ENCODE results near the gene CREB5. TPM values are rescaled to one million over a fixed set of nuclear protein-coding genes. Genes with fewer than 3 reads are reported as not detected.
"Not testable (repeated sequence)": the region's sequence is repeated elsewhere in the genome, so short reads cannot be mapped to it uniquely, and the experiment has no call there.

CREB5 gene
- total RNA-seq, 2 donors from 2014 or later: 7.7 to 11.6 TPM

DNA sequence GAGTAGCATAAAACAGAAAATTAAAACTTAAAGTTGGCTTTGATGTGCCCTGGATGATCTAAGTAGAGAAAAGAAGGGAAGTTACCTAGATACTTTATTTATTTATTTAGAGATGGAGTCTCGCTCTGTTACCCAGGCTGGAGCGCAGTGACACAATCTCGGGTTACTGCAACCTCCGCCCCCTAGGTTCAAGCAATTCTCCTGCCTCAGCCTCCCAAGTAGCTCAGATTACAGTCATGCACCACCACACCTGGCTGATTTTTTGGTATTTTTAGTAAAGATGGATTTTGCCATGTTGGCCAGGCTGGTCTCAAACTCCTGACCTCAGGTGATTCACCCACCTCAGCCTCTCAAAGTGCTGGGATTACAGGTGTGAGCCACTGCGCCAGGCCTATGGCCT is 373.8 kb downstream of the CREB5 start:
- intact Hi-C loops (cut with DNase I); ATAC-seq; DNase-seq: not testable (repeated sequence)

DNA sequence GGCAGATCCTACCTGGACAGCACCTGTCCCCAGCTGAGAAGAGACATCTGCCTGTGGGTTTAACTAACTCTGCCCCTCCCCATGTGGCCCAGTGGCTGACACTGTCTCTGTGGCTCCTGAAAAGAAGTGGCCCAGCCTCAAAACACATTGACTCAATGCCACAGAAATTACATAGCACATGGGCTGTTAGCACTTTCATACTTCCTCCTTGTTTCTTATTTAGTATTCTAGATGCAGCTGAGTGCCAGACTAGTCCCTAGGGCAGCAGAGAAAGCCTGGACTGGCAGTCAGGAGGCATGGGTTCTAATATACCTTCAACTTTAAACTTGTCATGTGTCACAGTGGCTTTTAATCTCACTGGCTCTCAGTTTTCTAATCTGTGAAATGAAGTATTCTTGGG is 374.8 kb downstream of the CREB5 start:
- intact Hi-C loops (cut with DNase I): no loop called here
- DNase-seq: no peak
- no peak for ATAC-seq

DNA sequence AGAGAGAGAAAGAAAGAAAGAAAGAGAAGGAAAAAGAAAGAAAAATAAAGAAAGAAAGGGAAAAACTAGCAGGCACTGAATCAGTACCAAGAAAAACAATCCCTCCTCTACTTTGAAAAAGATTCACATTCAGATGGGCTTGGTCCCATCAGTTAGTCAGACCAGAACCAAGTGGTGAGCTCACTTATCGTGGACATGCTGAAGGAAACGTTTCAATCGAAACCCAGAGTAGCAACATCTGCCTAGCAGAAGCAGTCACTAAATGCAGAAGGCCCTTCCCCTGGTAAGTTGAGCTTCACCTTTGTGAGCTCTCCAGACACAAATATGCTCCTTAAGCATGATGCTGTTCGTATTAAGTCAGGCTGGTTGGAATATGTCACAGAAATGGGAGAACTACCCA is 378.1 kb downstream of the CREB5 start:
- ATAC-seq: peak in 1 of 2 donors; percentile 62
- DNase-seq: no peak
- intact Hi-C loops (cut with DNase I): no loop called here

- ATAC-seq: no peak
Measured at GRCh38 chr7:28792858-28793257, 380.5 kb downstream of the CREB5 start.

DNA sequence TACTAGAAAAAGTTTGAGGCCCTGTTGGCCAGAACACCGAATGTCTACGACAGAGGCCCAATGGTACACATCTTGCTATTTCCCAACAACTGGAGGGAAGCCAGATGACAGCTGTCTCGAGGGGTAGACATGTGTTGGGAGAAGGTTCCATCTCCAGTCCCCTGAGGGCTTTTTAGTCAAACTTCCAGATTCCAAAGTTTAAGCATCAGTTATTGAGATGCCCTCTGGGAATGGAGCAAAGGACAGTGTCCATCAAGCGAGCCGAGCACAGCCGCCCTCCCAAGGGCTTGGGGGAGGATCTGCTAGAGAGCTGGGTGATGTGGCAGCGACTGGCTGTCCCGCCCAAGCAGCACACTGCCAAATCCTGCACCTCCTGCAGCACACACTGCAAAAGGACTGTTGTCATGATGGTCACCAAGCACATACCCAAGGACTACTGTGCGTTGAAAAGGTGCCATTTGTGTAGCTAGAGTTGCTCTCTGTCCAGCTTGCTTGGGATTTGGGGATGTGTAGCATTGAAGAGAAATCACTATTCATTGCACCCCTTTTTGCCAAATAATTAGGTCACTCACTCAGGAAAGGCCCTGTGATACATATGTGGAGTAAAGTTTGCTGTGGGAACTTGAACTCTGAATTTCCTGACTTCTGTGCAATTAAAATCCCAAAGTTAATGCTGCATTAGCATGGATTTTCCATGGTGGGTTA is 381.2 kb downstream of the CREB5 start:
- ATAC-seq: peak in 1 of 2 donors; percentile 38
- no peak for DNase-seq
- intact Hi-C loops (cut with DNase I): no loop called here

More at GRCh38 chr7:28792858-28793257, 380.5 kb downstream of the CREB5 start:
- DNase-seq: no peak
- intact Hi-C loops (cut with DNase I): no loop called here

GRCh38 chr7:28798274-28798673 is 386.0 kb downstream of the CREB5 start:
- intact Hi-C loops (cut with DNase I): no loop called here
- DNase-seq (no peak), ATAC-seq (no peak)

- DNase-seq (no peak), ATAC-seq (no peak)
- intact Hi-C loops (cut with DNase I): no loop called here
Measured at GRCh38 chr7:28799619-28800018, 387.3 kb downstream of the CREB5 start.

DNA sequence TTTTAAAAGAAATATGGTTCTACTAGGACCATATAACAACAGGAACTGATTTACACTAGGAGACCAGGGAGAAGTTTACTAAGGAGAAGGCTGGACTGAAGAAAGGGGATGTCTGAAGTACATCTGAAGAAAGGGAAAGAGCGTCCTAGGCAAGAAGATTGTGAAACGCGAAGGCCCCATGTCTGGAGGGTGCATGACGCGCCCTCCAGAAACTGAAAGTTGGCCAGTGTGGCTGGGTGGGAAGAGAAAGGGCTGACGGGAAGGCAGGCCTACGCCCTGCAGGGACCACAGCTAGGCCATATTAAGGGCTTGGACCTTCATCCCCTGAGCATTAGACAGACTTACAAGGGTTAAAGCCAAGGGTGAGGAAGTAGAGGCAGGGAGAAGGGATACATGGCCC is 387.8 kb downstream of the CREB5 start:
- ATAC-seq (peak; percentile 47 to 69), DNase-seq (peak; percentile 31)
- intact Hi-C loops (cut with DNase I): no loop called here

DNA sequence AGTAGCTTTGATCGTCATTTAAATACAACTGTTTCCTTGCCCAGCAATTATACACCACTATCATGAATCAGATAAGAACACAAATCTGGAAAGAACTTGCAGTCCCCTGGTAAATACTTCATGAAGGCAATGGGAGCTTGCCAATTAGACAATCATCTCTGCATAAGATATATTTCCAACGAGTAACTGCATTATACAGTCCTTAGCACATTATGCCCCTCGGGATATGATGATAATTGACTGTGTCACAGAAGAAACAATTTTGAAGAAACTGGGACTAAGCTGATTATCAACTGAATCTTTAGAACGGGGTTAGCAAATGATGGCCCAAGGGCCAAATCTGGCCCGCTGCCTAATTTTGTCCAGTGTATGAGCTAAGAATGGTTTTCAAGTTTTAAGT is 390.1 kb downstream of the CREB5 start:
- DNase-seq: no peak
- intact Hi-C loops (cut with DNase I): no loop called here
- ATAC-seq: no peak

DNA sequence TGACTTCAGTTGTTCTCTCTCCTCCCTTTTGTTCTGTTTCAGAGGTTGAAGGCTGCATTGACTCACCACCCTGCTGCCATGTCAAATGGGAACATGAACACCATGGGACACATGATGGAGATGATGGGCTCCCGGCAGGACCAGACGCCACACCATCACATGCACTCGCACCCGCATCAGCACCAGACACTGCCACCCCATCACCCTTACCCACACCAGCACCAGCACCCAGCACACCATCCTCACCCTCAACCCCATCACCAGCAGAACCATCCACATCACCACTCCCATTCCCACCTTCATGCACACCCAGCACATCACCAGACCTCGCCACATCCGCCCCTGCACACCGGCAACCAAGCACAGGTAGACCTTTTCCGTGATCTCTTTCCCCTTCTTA is 391.8 kb downstream of the CREB5 start:
- DNase-seq (no peak), ATAC-seq (no peak)
- intact Hi-C loops (cut with DNase I): no loop called here

DNA sequence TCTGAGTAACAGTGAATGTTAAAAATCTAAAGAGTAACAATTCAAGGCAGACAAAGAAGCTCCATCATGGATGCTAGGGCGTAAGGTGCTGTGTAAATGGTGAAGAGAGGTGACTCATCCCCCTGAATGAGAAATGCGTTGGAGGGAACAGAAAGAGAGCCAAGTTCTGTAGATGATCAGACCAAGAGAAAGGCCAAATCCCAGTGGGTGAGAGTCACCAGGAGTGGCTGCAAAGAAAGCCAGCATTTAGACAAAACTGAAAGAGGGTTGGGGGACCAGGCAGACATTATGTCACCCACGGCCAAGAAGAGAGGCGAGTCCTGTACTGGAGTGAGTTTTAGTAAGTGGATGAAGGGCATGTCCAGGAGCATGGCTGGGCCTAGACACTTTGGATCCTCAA is 392.7 kb downstream of the CREB5 start:
- intact Hi-C loops (cut with DNase I): no loop called here
- DNase-seq (no peak), ATAC-seq (peak in 1 of 2 donors; percentile 90)

- intact Hi-C loops (cut with DNase I): no loop called here
- ATAC-seq (no peak), DNase-seq (no peak)
Measured at GRCh38 chr7:28806841-28807240, 394.5 kb downstream of the CREB5 start.

DNA sequence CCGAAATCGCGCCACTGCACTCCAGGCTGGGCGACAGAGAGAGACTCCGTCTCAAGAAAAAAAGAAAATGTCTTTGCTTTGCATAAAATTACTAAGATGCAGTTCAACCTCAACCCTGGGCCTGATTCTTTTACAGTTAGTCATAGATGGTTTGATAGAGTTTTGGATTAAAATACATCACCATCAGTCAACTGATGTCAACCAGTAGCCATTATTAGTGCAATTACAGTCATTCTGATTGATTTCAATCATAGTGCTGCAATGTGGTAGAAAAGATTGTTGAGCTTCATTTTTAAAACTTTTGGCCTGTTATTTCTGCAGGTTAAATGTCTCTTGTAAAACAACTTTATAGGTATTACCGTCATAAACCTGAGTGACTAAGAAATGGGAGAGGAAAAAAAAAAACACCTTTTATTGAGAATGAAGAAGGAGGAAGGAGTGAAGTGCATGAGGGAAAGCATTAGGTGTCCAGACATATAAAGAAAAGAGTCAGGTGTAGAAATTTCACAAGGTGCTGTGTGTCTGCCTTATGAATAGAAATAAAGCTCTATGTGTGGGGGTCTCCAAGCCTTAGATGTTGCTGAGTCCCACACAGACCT is 395.2 kb downstream of the CREB5 start:
- DNase-seq: no peak
- intact Hi-C loops (cut with DNase I): no loop called here
- ATAC-seq: no peak

GRCh38 chr7:28808796-28809533 is 396.6 kb downstream of the CREB5 start:
- no peak for ATAC-seq
- DNase-seq: no peak
- intact Hi-C loops (cut with DNase I): no loop called here

DNA sequence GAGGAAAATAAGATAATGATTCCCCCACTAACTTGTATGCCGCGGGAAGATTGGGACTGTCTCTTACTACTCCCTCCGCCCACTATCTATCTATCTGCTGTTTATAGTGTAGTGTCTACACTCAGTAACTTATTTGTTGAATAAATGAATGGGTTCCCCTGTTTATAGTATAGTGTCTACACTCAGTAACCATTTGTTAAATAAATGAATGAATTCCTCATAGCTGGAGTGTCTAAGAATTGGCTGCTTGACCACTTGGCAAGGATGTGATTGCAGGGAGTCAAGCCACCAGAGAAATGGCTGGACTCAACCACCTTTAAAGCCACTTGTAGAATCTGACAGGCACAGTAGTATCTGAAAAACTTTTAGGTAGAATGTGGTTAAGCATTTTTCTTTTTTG is 398.7 kb downstream of the CREB5 start:
- intact Hi-C loops (cut with DNase I): no loop called here
- no peak for ATAC-seq
- no peak for DNase-seq

GRCh38 chr7:28811701-28812430 is 399.5 kb downstream of the CREB5 start:
- intact Hi-C loops (cut with DNase I): no loop called here
- DNase-seq (no peak), ATAC-seq (no peak)

DNA sequence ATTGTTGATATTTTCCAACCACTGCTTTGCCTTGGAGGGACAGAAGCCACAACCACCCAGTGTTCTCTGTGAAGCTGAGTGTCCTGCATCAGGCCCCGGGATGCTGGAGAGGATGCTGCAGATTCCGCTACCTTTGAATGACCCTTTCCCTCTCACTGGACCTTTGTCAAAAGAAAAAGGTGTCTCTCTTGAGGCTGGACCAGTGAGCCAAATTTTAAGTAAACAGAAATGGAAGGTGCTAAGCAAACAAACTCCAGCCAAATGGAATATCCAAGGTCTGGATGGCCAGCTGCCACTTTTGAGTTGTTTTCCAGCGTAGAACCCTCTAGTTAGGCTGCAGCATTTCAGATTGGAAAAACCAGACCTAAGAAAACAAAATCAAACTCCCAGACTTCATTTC is 400.3 kb downstream of the CREB5 start:
- DNase-seq (no peak), ATAC-seq (no peak)
- intact Hi-C loops (cut with DNase I): no loop called here

GRCh38 chr7:28813243-28813962 is 401.1 kb downstream of the CREB5 start:
- DNase-seq: no peak
- intact Hi-C loops (cut with DNase I): no loop called here
- peak in 1 of 2 donors; percentile 29 for ATAC-seq

DNA sequence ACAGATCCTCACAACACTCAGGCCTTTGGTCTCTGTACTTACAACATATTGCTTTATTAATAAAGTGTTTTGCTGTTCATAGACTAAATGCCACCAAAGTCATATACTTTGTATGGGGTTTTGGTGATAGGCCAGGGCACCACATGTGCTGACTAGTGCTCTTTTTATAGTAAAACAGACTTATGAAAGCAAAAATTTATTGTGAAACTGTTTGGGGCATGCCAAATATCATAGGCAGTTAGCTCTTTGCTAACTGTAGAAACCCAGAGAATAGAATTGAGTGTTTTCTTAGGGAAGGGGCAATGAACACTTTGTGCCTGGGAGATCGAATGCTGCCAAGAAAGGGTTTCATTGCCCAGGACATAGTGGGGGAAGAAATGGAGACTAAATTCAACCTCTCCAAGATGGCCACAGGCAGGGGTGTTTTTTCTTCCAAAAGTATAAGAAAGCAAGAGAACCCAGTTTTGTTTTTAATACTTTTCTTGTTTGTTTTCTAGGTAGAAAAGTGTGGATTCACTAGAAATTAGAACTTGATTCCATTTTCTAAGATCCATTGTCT is 403.1 kb downstream of the CREB5 start:
- DNase-seq (no peak), ATAC-seq (peak in 1 of 2 donors; percentile 57)
- intact Hi-C loops (cut with DNase I): no loop called here

Data from left cardiac atrium (tissue), 4 donors.